CD4-positive, alpha-beta T cell treated with Interleukin-12 subunit alpha and Interleukin-12 subunit beta, for 1 hour (primary cell): ENCODE results near the gene RAD17.
"Not testable (repeated sequence)": the region's sequence is repeated elsewhere in the genome, so short reads cannot be mapped to it uniquely, and the experiment has no call there.

ENCODE experiments used
- DNase-seq: peaks from one replicate; pipeline ENCODE4 v3.0.0-alpha.2; 2020

Gene RAD17, protein sequence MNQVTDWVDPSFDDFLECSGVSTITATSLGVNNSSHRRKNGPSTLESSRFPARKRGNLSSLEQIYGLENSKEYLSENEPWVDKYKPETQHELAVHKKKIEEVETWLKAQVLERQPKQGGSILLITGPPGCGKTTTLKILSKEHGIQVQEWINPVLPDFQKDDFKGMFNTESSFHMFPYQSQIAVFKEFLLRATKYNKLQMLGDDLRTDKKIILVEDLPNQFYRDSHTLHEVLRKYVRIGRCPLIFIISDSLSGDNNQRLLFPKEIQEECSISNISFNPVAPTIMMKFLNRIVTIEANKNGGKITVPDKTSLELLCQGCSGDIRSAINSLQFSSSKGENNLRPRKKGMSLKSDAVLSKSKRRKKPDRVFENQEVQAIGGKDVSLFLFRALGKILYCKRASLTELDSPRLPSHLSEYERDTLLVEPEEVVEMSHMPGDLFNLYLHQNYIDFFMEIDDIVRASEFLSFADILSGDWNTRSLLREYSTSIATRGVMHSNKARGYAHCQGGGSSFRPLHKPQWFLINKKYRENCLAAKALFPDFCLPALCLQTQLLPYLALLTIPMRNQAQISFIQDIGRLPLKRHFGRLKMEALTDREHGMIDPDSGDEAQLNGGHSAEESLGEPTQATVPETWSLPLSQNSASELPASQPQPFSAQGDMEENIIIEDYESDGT

DNA sequence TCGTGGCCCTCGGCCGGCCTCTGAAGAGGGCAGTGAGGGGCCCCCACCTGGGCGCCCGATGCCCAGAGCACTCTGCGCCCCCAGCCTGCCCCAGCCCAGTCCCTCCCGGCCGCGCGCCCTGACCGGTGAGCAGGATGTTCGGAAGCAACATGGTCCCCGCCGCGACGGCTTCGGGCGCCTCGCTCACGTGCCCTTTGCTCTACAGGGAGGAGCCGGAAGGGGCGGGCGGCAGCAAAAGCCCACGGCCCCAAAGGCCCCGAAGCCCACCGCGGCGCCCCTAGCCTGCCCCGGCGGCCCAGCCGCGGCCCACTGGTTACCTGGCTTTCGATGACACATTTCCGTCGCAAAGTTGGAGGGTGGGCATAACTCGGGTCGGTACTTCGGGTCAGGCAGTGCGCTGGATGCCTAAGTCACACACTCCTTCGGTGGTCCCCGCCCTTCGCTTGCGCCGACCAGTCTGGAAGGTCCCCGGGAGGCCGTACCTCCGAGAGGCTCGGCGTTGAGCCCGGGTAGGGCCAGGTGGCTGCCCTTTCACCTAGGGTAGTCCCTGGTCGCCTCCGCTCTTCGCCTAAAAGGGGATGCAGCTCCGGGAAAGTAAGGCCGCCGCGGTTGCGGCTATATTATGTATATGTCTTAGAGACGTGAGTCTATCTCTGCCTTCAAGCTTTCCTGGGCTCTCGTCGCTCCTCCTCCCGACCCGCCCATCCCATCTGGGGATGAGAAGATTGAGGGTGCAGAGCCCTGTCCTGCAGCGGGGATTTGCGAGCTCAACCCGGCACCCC lies at the start of gene RAD17, which contains the start of the genes AK6 and TAF9:
Gene RAD17 (plus strand): TSS at position 479 of the 782 bp plus-strand sequence. CDS start 2,391 bp downstream, outside the sequence.
Gene AK6 (minus strand): TSS at position 181 of the 782 bp plus-strand sequence. CDS start 30 bp downstream, at position 151.
Gene TAF9 (minus strand): TSS at position 181 of the 782 bp plus-strand sequence. CDS start 3,783 bp downstream, outside the sequence.
- DNase-seq = peak; percentile 90

DNA sequence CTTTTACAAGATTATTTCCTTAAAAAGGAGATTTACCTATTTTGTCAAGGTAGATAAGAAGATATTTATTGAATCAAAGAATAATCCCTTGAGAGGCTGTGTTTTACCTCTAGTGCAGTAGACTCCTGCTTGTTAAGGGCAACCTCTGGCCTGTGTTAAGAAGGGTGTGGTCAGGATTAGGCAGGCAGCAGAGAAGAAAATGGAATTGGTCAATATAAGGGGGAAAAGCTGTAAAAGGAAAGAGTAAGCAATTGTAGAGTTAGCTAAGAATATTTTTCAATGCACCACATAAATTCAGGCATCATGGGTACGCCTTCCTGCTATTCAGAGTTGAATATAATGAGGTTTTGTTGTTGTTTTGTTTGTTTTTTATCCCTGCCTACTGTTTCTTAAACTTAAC lies 43.3 kb upstream of the RAD17 start:
- DNase-seq = no peak

DNA sequence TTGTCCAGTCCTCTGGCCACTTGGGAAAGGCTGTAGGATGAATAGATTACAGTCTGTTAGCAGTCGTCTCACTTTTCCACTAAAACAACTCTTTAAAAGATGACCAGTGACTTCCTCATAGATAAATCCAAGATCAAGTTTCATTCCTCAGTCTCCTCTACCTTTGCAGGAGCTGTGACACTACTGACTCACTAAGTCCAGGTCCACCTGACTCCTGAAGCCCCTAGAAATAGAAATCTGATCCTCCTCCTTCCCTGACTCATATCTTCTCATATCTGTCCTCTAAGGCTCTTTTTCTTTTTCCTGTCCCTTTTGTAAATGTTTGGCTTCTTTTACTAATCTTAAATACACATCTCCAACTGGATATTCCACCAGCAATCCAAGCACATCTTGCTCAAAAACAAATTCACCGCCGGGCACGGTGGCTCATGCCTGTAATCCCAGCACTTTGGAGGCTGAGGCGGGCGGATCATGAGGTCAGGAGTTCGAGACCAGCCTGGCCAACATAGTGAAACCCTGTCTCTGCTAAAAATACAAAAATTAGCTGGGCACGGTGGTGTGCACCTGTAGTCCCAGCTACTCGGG lies 39.6 kb upstream of the RAD17 start:
- DNase-seq = no peak

DNA sequence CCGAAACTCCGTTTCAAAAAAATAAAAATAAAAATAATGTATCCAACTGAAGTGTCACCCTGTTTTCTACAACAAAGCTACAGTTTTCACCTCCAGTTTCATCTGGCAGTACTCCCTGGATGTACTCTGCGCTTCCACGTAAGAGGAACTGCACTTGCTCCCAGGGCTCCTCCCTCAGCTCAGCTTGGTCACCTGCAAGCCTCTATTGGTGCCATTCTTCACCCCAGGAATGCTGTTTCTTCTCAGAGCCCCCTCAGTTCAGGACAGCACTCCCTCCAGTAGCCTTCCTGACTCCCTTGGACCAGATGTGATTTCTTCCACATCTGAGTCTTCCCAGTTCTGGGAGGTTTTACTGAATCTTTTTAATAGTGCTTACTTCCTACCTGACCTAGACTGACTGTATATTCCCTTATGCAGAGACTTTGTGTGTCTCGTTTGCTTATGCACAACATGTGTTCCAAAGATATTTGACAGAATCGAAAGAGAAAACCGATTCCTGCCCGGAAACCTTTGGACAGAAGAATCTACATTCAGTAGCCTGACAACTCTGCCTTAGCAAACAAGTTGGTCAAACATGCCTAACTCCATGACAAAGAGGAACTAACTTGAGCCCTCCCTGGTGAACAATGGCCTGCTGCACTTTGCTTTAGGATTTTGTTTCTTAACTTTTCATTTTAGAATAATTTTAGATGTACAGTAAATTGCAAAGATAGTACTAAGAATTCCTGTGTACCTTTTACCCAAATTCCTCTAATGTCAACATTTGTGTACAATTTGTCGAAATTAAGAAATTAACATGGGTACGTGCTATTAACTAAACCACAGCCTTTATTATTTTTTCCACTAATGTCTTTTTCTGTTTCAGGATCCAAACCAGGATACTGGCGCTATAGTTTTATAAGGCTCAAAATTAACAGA lies 37.8 kb upstream of the RAD17 start:
- no peak for DNase-seq

DNA sequence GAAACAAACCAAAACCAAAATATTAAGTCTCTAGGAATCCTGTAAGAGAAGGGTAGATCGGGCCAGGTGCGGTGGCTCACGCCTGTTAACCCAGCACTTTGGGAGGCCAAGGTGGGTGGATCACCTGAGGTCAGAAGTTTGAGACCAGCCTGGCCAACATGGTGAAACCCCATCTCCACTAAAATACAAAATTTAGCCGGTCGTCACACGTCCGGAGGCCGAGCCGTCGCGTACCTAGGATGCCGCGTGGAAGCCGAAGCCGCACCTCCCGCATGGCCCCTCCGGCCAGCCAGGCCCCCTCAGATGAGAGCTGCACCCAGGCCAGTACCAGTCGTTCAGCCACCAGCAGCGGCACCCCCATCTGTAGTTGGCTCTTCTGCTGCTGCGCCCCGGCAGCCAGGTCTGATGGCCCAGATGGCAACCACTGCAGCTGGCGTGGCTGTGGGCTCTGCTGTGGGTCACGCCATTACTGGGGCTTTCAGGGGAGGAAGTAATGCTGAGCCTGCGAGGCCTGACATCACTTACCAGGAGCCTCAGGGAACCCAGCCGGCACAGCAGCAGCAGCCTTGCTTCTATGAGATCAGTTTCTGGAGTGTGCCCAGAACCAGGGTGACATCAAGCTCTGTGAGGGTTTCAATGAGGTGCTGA lies 35.8 kb upstream of the RAD17 start:
- not testable (repeated sequence) for DNase-seq

DNA sequence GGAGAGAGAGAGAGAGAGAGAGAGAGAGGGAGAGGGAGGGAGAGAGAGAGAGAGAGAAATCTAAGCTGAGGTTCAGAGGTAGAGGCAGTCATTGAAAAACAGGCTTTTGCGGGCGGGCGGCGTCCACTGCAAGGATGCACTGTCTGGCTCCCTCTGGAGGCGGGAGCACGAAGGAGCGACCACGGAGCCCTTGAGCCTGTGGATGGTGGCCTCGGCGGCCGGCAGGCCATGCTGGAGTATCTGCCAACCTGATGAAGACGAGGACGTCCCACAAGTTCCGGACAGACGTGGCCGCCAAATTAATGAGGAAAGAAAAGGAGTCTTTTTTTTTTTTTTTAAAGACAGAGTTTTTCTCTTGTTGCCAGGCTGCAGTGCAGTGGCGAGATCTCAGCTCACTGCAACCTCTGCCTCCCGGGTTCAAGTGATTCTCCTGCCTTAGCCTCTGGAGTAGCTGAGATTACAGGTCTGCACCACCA lies 34.8 kb upstream of the RAD17 start:
- DNase-seq = peak; percentile 81

DNA sequence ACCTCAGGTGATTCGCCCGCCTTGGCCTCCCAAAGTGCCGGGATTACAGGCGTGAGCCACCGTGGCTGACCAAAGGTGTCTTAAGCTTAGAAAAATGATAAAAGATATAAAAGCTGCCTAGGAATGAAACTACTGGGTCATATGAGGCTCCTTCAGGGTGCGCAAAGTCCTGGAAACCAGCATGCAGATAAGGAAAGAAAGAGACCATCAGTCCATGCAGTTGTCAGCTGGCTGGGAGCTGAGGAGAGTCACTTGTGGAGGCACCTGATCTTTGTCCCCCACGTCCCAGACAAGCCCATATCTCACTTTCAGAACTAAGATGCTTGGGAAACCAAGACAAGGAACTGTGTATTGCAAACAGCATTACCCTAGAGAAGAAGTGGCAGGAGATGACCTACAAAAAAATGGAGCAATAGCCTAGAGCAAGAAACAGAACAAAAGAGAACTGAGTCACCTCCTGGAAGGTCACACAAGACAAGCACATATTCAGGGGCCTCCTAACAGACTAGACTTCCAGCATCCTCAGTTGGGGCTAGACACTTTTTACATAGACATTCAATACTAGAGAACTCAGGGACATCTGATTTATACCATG lies 34.2 kb upstream of the RAD17 start:
- DNase-seq = no peak

DNA sequence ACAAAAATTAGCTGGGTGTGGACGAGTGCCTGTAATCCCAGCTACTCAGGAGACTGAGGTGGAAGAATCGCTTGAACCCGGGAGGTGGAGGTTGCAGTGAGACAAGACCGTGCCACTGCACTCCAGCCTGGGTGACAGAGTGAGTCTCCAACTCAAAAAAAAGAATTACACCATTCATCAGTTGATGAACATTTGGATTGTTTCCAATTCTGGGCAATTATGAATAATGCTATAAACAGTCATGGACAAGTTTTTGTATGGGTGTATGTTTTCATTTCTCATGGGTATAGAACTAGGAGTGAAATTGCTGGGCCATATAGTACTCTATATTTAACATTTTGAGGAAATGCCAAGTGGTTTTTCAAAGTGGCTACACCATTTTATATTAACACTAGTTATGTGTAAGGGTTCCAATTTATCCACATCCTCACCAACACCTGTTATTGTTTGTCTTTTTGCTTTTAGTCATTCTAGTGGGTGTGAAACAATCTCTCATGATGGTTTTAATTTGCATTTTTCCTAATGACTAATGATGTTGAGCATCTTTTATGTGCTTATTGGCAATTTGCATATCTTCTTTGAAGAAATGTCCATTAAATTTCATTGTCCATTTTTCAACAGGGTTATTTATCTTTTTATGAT lies 28.0 kb upstream of the RAD17 start:
- no peak for DNase-seq

DNA sequence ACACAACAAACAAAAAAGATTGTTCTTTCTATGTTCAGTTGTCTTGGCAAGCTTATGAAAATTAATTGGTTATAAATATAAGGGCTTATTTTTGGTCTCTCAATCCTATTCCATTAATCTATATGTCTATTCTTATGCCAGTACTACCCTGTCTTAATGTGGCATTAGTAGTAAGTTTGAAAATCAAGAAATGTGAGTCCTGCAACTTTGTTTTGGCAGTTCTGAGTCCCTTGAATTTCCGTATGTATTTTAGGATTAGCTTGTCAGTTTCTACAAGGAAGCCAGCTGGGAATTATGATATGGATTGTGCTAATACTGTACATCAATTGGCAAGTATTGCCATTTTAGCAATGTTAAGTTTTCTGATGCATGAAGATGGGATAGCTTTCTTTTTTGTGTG lies 26.5 kb upstream of the RAD17 start:
- no peak for DNase-seq

DNA sequence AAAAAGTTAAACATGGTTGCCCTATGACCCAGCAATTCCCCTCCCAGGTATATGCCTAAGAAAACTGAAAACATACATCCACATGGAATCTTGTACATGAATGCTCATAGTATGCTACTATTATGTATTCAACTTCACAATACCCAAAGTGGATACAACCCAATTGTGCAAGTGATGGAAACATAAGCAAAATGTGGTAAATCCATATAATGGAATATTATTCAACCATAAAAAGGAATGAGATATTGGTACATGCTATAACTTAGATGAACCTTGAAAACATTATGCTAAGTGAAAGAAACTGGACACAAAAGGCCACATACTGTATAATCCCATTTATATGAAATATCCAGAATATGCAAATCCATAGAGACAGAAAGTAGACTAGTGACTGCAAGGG lies 19.0 kb upstream of the RAD17 start:
- DNase-seq = no peak

DNA sequence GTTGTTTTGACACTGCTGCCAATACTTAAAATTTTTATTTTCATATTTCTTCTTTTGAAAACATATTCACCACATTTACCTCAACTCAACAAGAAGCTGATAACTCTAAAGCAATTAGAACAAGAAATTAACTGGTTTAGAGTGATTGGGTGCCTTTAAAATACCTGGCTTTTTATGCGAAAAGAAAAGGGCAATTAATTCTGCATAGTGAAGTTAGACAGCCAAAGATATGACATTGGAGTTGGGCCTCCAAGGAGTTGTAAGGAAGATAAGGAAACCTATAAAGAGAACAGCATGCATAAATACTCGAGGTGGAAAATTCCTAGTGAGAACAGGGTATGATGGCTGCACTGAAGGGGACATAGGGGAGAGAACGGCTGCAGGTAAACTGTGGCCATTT lies 9.9 kb upstream of the RAD17 start:
- no peak for DNase-seq

DNA sequence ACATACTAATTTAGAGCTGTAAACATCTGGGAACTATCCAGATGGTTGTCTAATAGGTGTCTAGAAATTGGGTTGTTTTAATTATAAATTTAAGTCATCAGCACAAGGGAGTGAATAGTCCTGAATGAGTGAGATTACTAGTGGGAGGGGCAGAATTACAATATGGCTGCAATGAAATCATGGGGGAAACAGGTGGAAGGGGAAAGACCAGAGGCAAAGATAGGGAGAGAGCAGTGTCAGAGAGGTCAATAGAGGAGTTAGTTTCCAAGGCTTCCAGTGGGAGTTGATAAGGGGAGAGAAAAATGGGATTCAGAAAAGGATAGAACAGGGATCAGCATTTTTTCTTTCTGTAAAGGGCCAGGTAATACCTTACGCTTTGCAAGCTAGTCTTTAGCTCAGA lies 9.2 kb upstream of the RAD17 start:
- no peak for DNase-seq

DNA sequence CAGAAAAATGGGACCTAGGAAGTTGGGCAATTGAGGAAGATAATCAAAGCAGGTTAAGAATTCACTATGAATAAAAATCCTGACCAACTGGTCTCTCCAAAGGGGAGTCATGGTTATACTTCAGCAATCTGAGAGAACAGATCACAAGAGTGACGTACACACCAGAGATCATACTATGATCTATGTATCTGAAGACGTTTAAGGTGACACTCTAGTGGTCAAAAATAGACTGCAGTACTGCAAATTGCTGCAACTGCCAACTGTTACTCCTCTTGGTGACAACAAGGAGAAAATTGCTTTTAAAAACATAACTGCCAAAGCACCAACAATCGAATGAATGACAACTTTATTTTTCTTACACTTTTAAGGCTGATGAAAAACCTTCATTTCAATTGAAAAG lies 5.2 kb upstream of the RAD17 start:
- peak; percentile 23 for DNase-seq

DNA sequence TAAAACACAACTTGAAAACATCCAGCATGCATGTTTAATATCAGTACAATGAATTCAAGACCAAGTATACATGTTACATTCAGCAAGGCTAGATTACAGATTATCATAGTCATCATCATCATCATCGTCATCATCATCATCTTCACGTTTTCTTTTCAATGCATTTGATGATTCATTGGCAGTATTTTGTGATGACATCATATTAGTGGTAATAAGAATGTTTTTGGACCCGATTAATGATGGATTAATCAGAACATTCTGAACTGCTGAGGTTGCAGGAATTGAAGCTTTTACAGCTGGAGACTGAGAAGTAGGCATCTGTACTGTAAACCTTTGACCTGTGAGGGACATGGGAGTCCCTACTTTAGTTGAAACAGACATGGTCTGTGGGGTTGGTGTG lies 4.8 kb upstream of the RAD17 start:
- no peak for DNase-seq

DNA sequence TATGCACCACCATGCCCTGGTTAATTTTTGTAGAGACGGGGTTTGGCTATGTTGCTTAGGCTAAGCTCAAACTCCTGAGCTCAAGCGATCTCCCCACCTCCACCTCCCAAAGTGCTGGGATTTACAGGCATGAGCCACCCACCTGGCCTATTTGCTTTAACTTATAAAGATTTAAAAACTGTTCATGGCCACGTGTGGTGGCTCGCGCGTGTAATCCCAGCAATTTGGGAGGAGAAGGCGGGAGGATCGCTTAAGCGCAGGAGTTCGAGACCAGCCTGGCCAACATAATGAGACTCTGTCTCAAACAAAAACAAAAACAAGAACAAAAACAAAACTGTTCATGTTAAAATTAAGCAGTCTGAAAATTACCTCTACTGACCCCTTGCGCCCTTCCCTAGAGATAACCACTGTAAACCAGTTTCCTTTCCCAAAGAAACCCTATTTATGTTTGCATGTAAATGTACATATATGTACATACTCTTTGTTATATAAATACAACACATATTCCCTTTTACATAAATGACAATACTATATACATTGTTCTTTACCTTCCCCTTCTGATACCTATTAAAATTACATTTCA lies 1.8 kb upstream of the RAD17 start:
- no peak for DNase-seq

DNA sequence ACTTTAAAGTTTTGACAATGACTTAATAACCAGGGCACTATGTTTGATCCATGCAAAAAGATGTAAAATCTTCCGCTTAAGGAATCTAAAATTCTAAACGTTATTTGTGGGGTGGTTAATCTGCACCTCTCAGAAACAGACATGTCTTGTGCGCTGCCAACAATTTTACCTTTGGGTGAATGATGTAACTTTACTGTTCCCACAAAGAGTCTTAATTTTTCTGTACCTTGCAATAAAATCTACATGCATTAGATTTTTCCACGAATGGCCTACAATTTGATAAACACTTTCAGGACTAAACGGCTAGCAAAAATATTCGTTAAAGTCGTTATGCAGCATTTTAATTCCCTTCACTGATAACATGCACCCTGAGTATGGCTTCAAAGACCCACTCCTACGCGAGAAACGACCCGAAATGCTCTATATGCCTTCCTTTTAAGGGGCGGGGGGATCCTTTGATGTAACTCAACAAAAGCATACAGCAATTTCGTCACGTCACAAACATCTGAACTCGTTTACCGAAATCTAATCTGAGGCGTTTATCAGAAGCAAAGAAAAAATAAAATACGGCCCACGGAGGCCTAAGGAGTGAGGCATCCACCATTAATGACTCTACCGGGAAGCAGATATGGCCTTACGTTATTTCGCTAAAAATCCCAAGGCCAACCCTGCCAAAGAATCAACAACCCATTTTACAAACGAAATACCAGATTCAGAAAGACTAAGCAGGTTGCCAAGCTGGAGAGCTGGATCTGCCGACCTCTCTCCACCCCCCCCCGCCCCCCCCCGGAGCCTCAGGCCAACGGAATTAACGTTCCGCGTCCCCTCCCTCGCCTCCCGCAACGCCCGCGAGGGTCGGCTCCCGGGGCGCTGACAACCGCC lies 919 bp upstream of the RAD17 start:
- peak; percentile 36 for DNase-seq

DNA sequence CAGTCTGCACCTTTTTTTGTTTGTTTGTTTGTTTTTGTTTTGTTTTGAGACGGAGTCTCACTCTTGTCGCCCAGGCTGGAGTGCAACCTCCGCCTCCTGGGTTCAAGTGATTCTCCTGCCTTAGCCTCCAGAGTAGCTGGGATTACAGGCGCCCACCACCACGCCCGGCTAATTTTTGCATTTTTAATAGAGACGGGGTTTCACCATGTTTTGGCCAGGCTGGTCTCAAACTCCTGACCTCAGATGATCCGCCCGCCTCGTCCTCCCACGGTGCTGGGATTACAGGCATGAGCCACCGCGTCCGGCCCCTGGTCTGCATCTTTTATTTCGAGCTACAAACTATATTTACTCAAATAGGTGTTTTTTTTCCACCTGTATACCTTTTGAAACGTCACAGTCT lies 717 bp downstream of the RAD17 start:
- not testable (repeated sequence) for DNase-seq

DNA sequence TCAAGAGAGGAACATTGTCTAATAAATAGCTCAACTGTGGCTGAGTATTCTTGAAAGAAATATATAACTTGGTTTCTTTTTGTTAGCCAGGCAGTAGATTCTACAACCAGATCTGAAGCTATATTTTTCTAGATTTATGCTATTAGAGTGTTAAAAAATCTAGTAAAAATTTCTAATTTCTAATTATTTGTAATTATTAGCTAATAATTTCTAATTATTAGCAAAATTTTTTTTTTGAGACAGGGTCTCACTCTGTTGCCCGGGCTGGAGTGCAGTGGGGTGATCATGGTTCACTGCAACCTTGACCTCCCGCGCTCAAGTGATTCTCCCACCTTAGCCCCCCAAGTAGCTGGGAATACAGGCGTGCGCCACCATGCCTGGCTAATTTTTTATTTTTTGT lies 2.8 kb downstream of the RAD17 start:
- DNase-seq = no peak
